Adipocyte (in vitro differentiated cells): ENCODE results near the gene AURKB.
A peak's percentile ranks its signal among the peaks of the same experiment; 100 is the strongest.

Source experiments
- DNase-seq: peaks from one replicate; pipeline ENCODE4 v3.0.0-alpha.2; 2015; ENCODE audit warnings: low read depth
- H3K27me3 ChIP-seq: replicated peaks from 2 replicates; pipeline ENCODE4 v1.7.0; 2013; ENCODE audit warnings: mild to moderate bottlenecking, low read length, moderate library complexity; ENCODE audit not compliant: control insufficient read depth, insufficient read depth
- H3K36me3 ChIP-seq: 2 replicates; pipeline ENCODE4 v1.7.0; 2013; ENCODE audit warnings: low read length, mild to moderate bottlenecking, moderate library complexity; ENCODE audit not compliant: control insufficient read depth, insufficient read depth, severe bottlenecking
- H3K4me1 ChIP-seq: 2 replicates; pipeline ENCODE4 v1.7.0; 2013; ENCODE audit warnings: mild to moderate bottlenecking, low read length, moderate library complexity; ENCODE audit not compliant: control insufficient read depth, insufficient read depth
- H3K4me3 ChIP-seq: 2 replicates; pipeline ENCODE4 v1.7.0; 2013; ENCODE audit warnings: mild to moderate bottlenecking, low read length, moderate library complexity
- H3K9ac ChIP-seq: 2 replicates; pipeline ENCODE4 v1.7.0; 2013; ENCODE audit warnings: mild to moderate bottlenecking, low read length, moderate library complexity
- H3K9me3 ChIP-seq: 2 replicates; pipeline ENCODE4 v1.7.0; 2013; ENCODE audit warnings: mild to moderate bottlenecking, low read length, moderate library complexity; ENCODE audit not compliant: control insufficient read depth

The AURKB gene

GRCh38 chr17:8206536-8206935 lies 3.8 kb downstream of the AURKB start:
- H3K9me3 ChIP-seq = no peaks in the 10 kb centered on the region
- peaks cover 6% of the 10 kb centered on the region for H3K4me1 ChIP-seq
- no peak for DNase-seq
- no peaks in the 10 kb centered on the region for H3K36me3 ChIP-seq
- H3K9ac ChIP-seq = no peak overlapping the region
- no peaks in the 10 kb centered on the region for H3K27me3 ChIP-seq
- no peak overlapping the region for H3K4me3 ChIP-seq

- Histone ChIP-seq H3K9ac (no peak overlapping the region), H3K27me3 (no peaks in the 10 kb centered on the region), H3K36me3 (no peaks in the 10 kb centered on the region), H3K4me1 (peaks cover 3% of the 10 kb centered on the region), H3K9me3 (no peaks in the 10 kb centered on the region), H3K4me3 (no peak overlapping the region)
- DNase-seq = no peak
These were observed 5.4 kb downstream of the AURKB start for GRCh38 chr17:8204761-8205555.

GRCh38 chr17:8192070-8192815 lies 18.1 kb downstream of the AURKB start:
- H3K27me3 ChIP-seq = no peaks in the 10 kb centered on the region
- H3K9me3 ChIP-seq = no peaks in the 10 kb centered on the region
- H3K9ac ChIP-seq = peak overlapping the region; percentile 66
- peak; percentile 69 for DNase-seq
- H3K4me1 ChIP-seq = peaks cover 34% of the 10 kb centered on the region
- H3K36me3 ChIP-seq = no peaks in the 10 kb centered on the region
- peak overlapping the region; percentile 78 for H3K4me3 ChIP-seq

GRCh38 chr17:8190506-8190905 lies 19.9 kb downstream of the AURKB start:
- Histone ChIP-seq H3K9ac (peak overlapping the region; percentile 73), H3K9me3 (no peaks in the 10 kb centered on the region), H3K27me3 (no peaks in the 10 kb centered on the region), H3K4me3 (peak overlapping the region; percentile 88), H3K36me3 (no peaks in the 10 kb centered on the region), H3K4me1 (peaks cover 37% of the 10 kb centered on the region)
- DNase-seq = no peak

GRCh38 chr17:8189711-8190477 lies 20.5 kb downstream of the AURKB start, which contains the start of gene BORCS6:
BORCS6 (minus strand) TSS chr17:8190180; CDS start chr17:8190140, 40 bp downstream.
- Histone ChIP-seq H3K36me3 (no peaks in the 10 kb centered on the region), H3K4me1 (peaks cover 38% of the 10 kb centered on the region)

GRCh38 chr17:8189041-8189710 lies 21.2 kb downstream of the AURKB start:
- Histone ChIP-seq H3K9me3 (no peaks in the 10 kb centered on the region), H3K4me1 (peaks cover 38% of the 10 kb centered on the region), H3K27me3 (no peaks in the 10 kb centered on the region), H3K9ac (peak overlapping the region; percentile 92), H3K4me3 (peak overlapping the region; percentile 88), H3K36me3 (no peaks in the 10 kb centered on the region)
- no peak for DNase-seq

More at GRCh38 chr17:8189711-8190477, 20.5 kb downstream of the AURKB start, which contains the start of gene BORCS6:
- Histone ChIP-seq H3K9me3 (no peaks in the 10 kb centered on the region), H3K27me3 (no peaks in the 10 kb centered on the region), H3K9ac (peak within 1 kb of the TSS; percentile 92), H3K4me3 (peak within 1 kb of the TSS; percentile 88)
- DNase-seq = peak; percentile 99

- DNase-seq = no peak
- H3K4me3 ChIP-seq = peak overlapping the region; percentile 88
- H3K27me3 ChIP-seq = no peaks in the 10 kb centered on the region
- no peaks in the 10 kb centered on the region for H3K9me3 ChIP-seq
- peak overlapping the region; percentile 92 for H3K9ac ChIP-seq
- H3K36me3 ChIP-seq = no peaks in the 10 kb centered on the region
- peaks cover 36% of the 10 kb centered on the region for H3K4me1 ChIP-seq
These were observed 22.0 kb downstream of the AURKB start for GRCh38 chr17:8188263-8188839.

GRCh38 chr17:8187517-8188262 lies 22.7 kb downstream of the AURKB start:
- peak overlapping the region; percentile 93 for H3K4me3 ChIP-seq
- peak overlapping the region; percentile 92 for H3K9ac ChIP-seq
- H3K9me3 ChIP-seq = no peaks in the 10 kb centered on the region
- peak; percentile 100 for DNase-seq
- no peaks in the 10 kb centered on the region for H3K36me3 ChIP-seq
- H3K27me3 ChIP-seq = no peaks in the 10 kb centered on the region
- H3K4me1 ChIP-seq = peaks cover 33% of the 10 kb centered on the region

GRCh38 chr17:8186787-8187516 lies 23.4 kb downstream of the AURKB start:
- peak; percentile 92 for DNase-seq
- H3K9ac ChIP-seq = peak overlapping the region; percentile 84
- no peaks in the 10 kb centered on the region for H3K9me3 ChIP-seq
- peak overlapping the region; percentile 93 for H3K4me3 ChIP-seq
- H3K4me1 ChIP-seq = peaks cover 26% of the 10 kb centered on the region
- H3K27me3 ChIP-seq = no peaks in the 10 kb centered on the region
- no peaks in the 10 kb centered on the region for H3K36me3 ChIP-seq
